K562 (cell line): Measurements from ENCODE around the gene SLC25A10. TPM values are rescaled to one million over a fixed set of nuclear protein-coding genes. Genes with fewer than 3 reads are reported as not detected.
A peak's percentile ranks its signal among the peaks of the same experiment; 100 is the strongest.

Experiments used
- ADNP ChIP-seq: fragments of 200-800 bp; sonication (Bioruptor generic); IDR thresholded peaks from 2 replicates; pipeline ENCODE4 v1.6.1; 2016; ENCODE audit warnings: missing genetic modification characterization, missing compliant biosample characterization
- ATF7 ChIP-seq: fragments of 450-650 bp; IDR thresholded peaks from 2 replicates; pipeline ENCODE4 v1.7.1; 2014; ENCODE audit warnings: mild to moderate bottlenecking, moderate library complexity
- CHD2 ChIP-seq: IDR thresholded peaks from 2 replicates; pipeline ENCODE4 v1.6.1; 2011; ENCODE audit warnings: low read depth, low read length
- DPF2 ChIP-seq: fragments of 450-650 bp; IDR thresholded peaks from 2 replicates; pipeline ENCODE4 v1.6.1; 2016
- JUN ChIP-seq, 2 experiments: sonication (generic) in 1 of 2; formaldehyde crosslinking in 1 of 2; IDR thresholded peaks; 2 replicates each; pipeline versions ENCODE4 v1.6.1 to v1.8.0; 2012 to 2022; ENCODE audit warnings: borderline replicate concordance in 2 of 2, mild to moderate bottlenecking in 2 of 2, improper control_type of control experiment in 1 of 2, low read depth in 1 of 2, low read length in 1 of 2, missing genetic modification reagents in 1 of 2
- MAFK ChIP-seq: IDR thresholded peaks from 2 replicates; pipeline ENCODE4 v1.6.1; 2011; ENCODE audit warnings: low read length, improper control_type of control experiment
- MEIS2 ChIP-seq: fragments of 450-650 bp; IDR thresholded peaks from 2 replicates; pipeline ENCODE4 v1.6.1; 2014; ENCODE audit warnings: mild to moderate bottlenecking; ENCODE audit not compliant: partially characterized antibody
- NR2C1 ChIP-seq, 2 experiments: fragments of 450-650 bp; IDR thresholded peaks; 2 replicates each; pipeline ENCODE4 v1.6.1; 2017; ENCODE audit warnings: mild to moderate bottlenecking in 2 of 2, antibody characterized with exemption in 1 of 2, inconsistent platforms in 1 of 2, missing compliant biosample characterization in 1 of 2, missing genetic modification characterization in 1 of 2
- PHB ChIP-seq: fragments of 250-450 bp; sonication (Bioruptor Pico); IDR thresholded peaks from 2 replicates; pipeline ENCODE4 v1.5.0; 2021
- RBM22 ChIP-seq: fragments of 200-400 bp; formaldehyde crosslinking; IDR thresholded peaks from 2 replicates; pipeline ENCODE4 v1.6.1; 2018; ENCODE audit warnings: low read length, low read depth; ENCODE audit not compliant: poor library complexity, severe bottlenecking
- RREB1 ChIP-seq: fragments of 250-450 bp; sonication (Bioruptor Pico); IDR thresholded peaks from 2 replicates; pipeline ENCODE4 v1.4.0; 2020
- SETDB1 ChIP-seq: IDR thresholded peaks from one replicate; pipeline ENCODE4 v1.6.1; 2012; ENCODE audit warnings: low read length, control low read depth, inconsistent platforms
- SP2 ChIP-seq: IDR thresholded peaks from 2 replicates; pipeline ENCODE4 v1.6.1; 2011; ENCODE audit warnings: mild to moderate bottlenecking, low read depth, low read length, moderate library complexity; ENCODE audit not compliant: poor library complexity, severe bottlenecking; ENCODE audit errors: extremely low read depth
- TFE3 ChIP-seq: fragments of 450-650 bp; formaldehyde crosslinking; IDR thresholded peaks from 2 replicates; pipeline ENCODE4 v1.4.0; 2020; ENCODE audit warnings: mild to moderate bottlenecking, mixed read lengths
- ZKSCAN8 ChIP-seq: fragments of 200-800 bp; sonication (Bioruptor generic); IDR thresholded peaks from 2 replicates; pipeline ENCODE4 v1.6.1; 2016; ENCODE audit warnings: missing genetic modification characterization, missing compliant biosample characterization
- polyA plus RNA-seq, 8 experiments: library from polyadenylated mRNA; depleted of rRNA in 4 of 8; stranded (reverse) in 5 of 8; unstranded in 3 of 8; fragments of >200 nt; fragmentation: Nextera tagmentation in 2 of 8; fragmentation: Illumina TruSeq in 1 of 8; extraction: Ambion mirVana in 2 of 8; extraction: Trizol in 1 of 8; gene quantifications; 2 replicates each; pipeline versions ENCODE4 v1.2.1 to v1.2.3, GENCODE V29; 2011 to 2014; ENCODE audit warnings: inconsistent platforms in 1 of 8, missing spikeins in 1 of 8
- total RNA-seq, 7 experiments: library from RNA; depleted of rRNA in 6 of 7; stranded (reverse); fragments of >200 nt in 6 of 7; fragmentation: Illumina TruSeq in 2 of 7; extraction: Trizol in 2 of 7; gene quantifications; 2 replicates each; pipeline versions ENCODE4 v1.2.1 to v1.2.3, GENCODE V29; 2011 to 2021; ENCODE audit warnings: low replicate concordance in 1 of 7
- TF ChIP-seq, protein P1 (sequence below): sonication (generic); formaldehyde crosslinking; IDR thresholded peaks from 2 replicates; pipeline ENCODE4 v1.8.1; 2023; ENCODE audit warnings: mild to moderate bottlenecking, missing genetic modification reagents
- TF ChIP-seq, protein P2 (sequence below): sonication (generic); formaldehyde crosslinking; IDR thresholded peaks from 2 replicates; pipeline ENCODE4 v1.9.0; 2022; ENCODE audit warnings: mild to moderate bottlenecking, missing genetic modification reagents

Gene SLC25A10
- total and polyA plus RNA-seq, 9 of the 15 experiments (the other 6 are each of a cell fraction or from before 2014, with no cell fraction given): 0.10 to 85.6 (median 34.3) TPM

DNA sequence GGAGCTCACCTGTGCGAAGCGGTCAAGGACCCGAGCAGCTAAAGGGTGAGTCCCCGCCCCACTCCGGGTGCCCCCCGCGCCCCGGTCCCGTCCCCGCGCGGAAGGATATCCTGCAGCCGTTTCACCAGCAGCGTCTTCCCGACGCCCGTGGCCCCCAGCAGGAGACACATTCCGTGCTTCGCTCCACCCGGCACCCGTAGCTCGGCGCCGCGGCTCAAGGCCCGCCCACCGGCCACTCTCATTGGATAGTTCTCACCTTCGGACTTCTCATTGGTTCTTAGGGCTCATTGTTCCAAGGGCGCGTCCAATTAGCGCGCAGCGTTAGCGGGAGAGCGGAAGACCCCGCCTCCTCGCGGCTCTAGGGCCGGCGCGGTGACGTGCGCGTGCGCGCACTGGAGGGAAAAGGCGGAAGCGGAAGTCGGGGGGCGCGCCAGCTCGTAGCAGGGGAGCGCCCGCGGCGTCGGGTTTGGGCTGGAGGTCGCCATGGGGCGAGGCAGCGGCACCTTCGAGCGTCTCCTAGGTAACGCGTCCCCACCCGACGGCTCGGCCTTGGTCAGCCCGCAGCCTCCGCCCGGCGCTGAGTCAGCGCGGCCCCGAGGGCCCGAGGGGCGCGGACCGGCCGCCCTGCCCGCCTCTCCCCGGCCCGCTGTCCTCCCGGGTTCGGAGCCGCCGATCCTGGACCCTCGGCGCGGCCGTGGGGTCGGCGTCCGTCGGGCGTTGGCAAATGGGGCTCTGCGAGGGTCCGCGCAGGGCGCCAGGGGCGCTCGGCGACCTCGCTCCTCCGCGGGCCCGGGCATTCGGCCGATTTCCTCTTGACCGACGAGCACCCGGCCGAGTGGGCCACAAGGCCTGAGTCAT lies 28.3 kb upstream of the SLC25A10 start, which contains the start of the genes ARL16 and HGS (continued):
- no peak for TF ChIP-seq TFE3 (CRISPR knock-in tag)
- TF ChIP-seq SP2: peak; percentile 83
- TF ChIP-seq RREB1 (CRISPR knock-in tag): peak; percentile 63; the same call in 1 of the 2 replicates
- TF ChIP-seq JUN (IDR thresholded peaks at IDR 0.05; ENCODE audit: borderline replicate concordance, low read depth, low read length): 0 out of 2 replicates have a peak, but pooled peaks have one; percentile 13
- no peak for TF ChIP-seq JUN (CRISPR knock-in tag; IDR thresholded peaks at IDR 0.05; ENCODE audit: borderline replicate concordance)
- TF ChIP-seq PHB (CRISPR knock-in tag): no peak
- TF ChIP-seq NR2C1 (IDR thresholded peaks at IDR 0.05): no peak
- TF ChIP-seq NR2C1 (tag; IDR thresholded peaks at IDR 0.05): no peak
- no peak for TF ChIP-seq MAFK
- peak; percentile 89 for TF ChIP-seq ATF7
- TF ChIP-seq, protein P1, sequence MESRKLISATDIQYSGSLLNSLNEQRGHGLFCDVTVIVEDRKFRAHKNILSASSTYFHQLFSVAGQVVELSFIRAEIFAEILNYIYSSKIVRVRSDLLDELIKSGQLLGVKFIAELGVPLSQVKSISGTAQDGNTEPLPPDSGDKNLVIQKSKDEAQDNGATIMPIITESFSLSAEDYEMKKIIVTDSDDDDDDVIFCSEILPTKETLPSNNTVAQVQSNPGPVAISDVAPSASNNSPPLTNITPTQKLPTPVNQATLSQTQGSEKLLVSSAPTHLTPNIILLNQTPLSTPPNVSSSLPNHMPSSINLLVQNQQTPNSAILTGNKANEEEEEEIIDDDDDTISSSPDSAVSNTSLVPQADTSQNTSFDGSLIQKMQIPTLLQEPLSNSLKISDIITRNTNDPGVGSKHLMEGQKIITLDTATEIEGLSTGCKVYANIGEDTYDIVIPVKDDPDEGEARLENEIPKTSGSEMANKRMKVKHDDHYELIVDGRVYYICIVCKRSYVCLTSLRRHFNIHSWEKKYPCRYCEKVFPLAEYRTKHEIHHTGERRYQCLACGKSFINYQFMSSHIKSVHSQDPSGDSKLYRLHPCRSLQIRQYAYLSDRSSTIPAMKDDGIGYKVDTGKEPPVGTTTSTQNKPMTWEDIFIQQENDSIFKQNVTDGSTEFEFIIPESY: no peak
- TF ChIP-seq CHD2: peak; percentile 90
- TF ChIP-seq ZKSCAN8 (CRISPR knock-in tag): no peak
- TF ChIP-seq DPF2: peak; percentile 22; the same call in 1 of the 2 replicates
- TF ChIP-seq ADNP (tag): no peak
- TF ChIP-seq RBM22: no peak
- peak; percentile 83 for TF ChIP-seq MEIS2
- TF ChIP-seq, protein P2, sequence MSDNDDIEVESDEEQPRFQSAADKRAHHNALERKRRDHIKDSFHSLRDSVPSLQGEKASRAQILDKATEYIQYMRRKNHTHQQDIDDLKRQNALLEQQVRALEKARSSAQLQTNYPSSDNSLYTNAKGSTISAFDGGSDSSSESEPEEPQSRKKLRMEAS (CRISPR knock-in tag): peak; percentile 67; the same call in 1 of the 2 replicates
- TF ChIP-seq SETDB1: no peak
